H1 (cell line): ENCODE results near the gene ARID1B. TPM values are rescaled to one million over a fixed set of nuclear protein-coding genes. Genes with fewer than 3 reads are reported as not detected.

ENCODE experiments used
- CTCF ChIA-PET: fragments of 300-600 bp; sonication (Branson Sonifier 250); formaldehyde crosslinking; loops from one replicate; lab custom pipeline; 2021; ENCODE audit not compliant: partially characterized antibody; lab: Charles Lee
- POLR2A ChIA-PET: fragments of 300-600 bp; sonication (Branson Sonifier 250); formaldehyde crosslinking; loops from one replicate; lab custom pipeline; 2021; ENCODE audit warnings: inconsistent platforms; ENCODE audit not compliant: partially characterized antibody; lab: Charles Lee
- DNase-seq, 2 experiments: peaks; one replicate each; pipeline versions ENCODE4 v3.0.0 to v3.0.0-alpha.2; 2010 to 2022; ENCODE audit warnings: low spot score in 2 of 2, low read depth in 1 of 2, mixed read lengths in 1 of 2
- FAIRE-seq: peaks from 2 replicates; lab custom pipeline; 2011; peaks lifted over from hg19 to GRCh38; lab: Jason Lieb, UNC
- H2AFZ ChIP-seq: 2 replicates; pipeline ENCODE4 v1.8.1; 2012; ENCODE audit warnings: low read length, inconsistent platforms
- H2AK5ac ChIP-seq: 2 replicates; pipeline ENCODE4 v1.6.1; 2013; ENCODE audit warnings: low read depth, low read length
- H2BK120ac ChIP-seq: replicated peaks from 2 replicates; pipeline ENCODE3; 2013; ENCODE audit warnings: low read depth, low read length, inconsistent platforms
- H2BK12ac ChIP-seq: 2 replicates; pipeline ENCODE4 v1.6.1; 2013; ENCODE audit warnings: low read depth, low read length
- H2BK15ac ChIP-seq: 2 replicates; pipeline ENCODE4 v1.6.1; 2013; ENCODE audit warnings: low read length
- H2BK20ac ChIP-seq: 2 replicates; pipeline ENCODE4 v1.6.1; 2013; ENCODE audit warnings: low read length
- H2BK5ac ChIP-seq: 2 replicates; pipeline ENCODE4 v1.6.1; 2013; ENCODE audit warnings: low read depth, low read length
- H3K14ac ChIP-seq: 2 replicates; pipeline ENCODE4 v1.6.1; 2013; ENCODE audit warnings: inconsistent platforms; ENCODE audit not compliant: insufficient read length
- H3K18ac ChIP-seq: 2 replicates; pipeline ENCODE4 v1.6.1; 2013; ENCODE audit warnings: low read length; ENCODE audit errors: extremely low read depth
- H3K23ac ChIP-seq: 2 replicates; pipeline ENCODE4 v1.6.1; 2013; ENCODE audit warnings: inconsistent platforms; ENCODE audit not compliant: insufficient read length
- H3K23me2 ChIP-seq: 2 replicates; pipeline ENCODE4 v1.6.1; 2013; ENCODE audit warnings: low read depth, low read length
- H3K27ac ChIP-seq: 2 replicates; pipeline ENCODE4 v1.6.1; 2011; ENCODE audit warnings: low read depth, low read length, inconsistent platforms
- H3K27me3 ChIP-seq, 4 experiments: replicated peaks in 1 of 4; 1 replicate in 1 of 4; 2 replicates in 3 of 4; pipeline versions ENCODE4 v1.6.1 to v1.8.1; 2011 to 2013; ENCODE audit warnings: low read length in 3 of 4, mild to moderate bottlenecking in 3 of 4, inconsistent platforms in 2 of 4, mixed read lengths in 2 of 4, moderate library complexity in 1 of 4; ENCODE audit not compliant: control insufficient read depth in 3 of 4, insufficient read depth in 3 of 4; ENCODE audit errors: extremely low read depth in 1 of 4
- H3K36me3 ChIP-seq, 4 experiments: 2 replicates each; pipeline versions ENCODE4 v1.6.1 to v1.8.1; 2011 to 2013; ENCODE audit warnings: mild to moderate bottlenecking in 4 of 4, low read length in 3 of 4, moderate library complexity in 2 of 4, control low read depth in 1 of 4, inconsistent platforms in 1 of 4; ENCODE audit not compliant: insufficient read depth in 4 of 4, control insufficient read depth in 2 of 4
- H3K4ac ChIP-seq: replicated peaks from 2 replicates; pipeline ENCODE3; 2013; ENCODE audit warnings: low read length, low read depth, mixed read lengths, inconsistent platforms; ENCODE audit not compliant: insufficient read length
- H3K4me1 ChIP-seq, 4 experiments: replicated peaks in 1 of 4; 1 replicate in 1 of 4; 2 replicates in 3 of 4; pipeline versions ENCODE4 v1.6.1 to v1.8.1; 2011 to 2013; ENCODE audit warnings: low read length in 3 of 4, inconsistent platforms in 2 of 4, mixed read lengths in 1 of 4; ENCODE audit not compliant: insufficient read depth in 4 of 4, control insufficient read depth in 3 of 4
- H3K4me2 ChIP-seq, 2 experiments: 2 replicates each; pipeline versions ENCODE4 v1.6.1 to v1.8.1; 2011 to 2013; ENCODE audit warnings: low read depth in 2 of 2, low read length in 2 of 2, control low read depth in 1 of 2, inconsistent platforms in 1 of 2, mild to moderate bottlenecking in 1 of 2; ENCODE audit not compliant: insufficient read depth in 1 of 2
- H3K4me3 ChIP-seq, 4 experiments: fragments of 200-600, 300-600 bp in 1 of 4; sonication (generic), shearing (Covaris generic), sonication (Bioruptor Twin) in 1 of 4; 2 replicates each; pipeline versions ENCODE4 v1.5.1 to v1.8.1; 2011 to 2016; ENCODE audit warnings: low read length in 4 of 4, low read depth in 3 of 4, control low read depth in 2 of 4, inconsistent platforms in 2 of 4, mild to moderate bottlenecking in 2 of 4, mixed read lengths in 1 of 4, moderate library complexity in 1 of 4; ENCODE audit not compliant: insufficient read depth in 2 of 4; ENCODE audit errors: extremely low read depth in 1 of 4
- H3K56ac ChIP-seq: replicated peaks from 2 replicates; pipeline ENCODE3; 2013; ENCODE audit warnings: low read depth, mild to moderate bottlenecking, mixed read lengths, low read length, inconsistent platforms; ENCODE audit not compliant: insufficient read length
- H3K79me1 ChIP-seq: 2 replicates; pipeline ENCODE4 v1.6.1; 2013; ENCODE audit warnings: low read depth, low read length, control low read depth
- H3K79me2 ChIP-seq, 2 experiments: 2 replicates each; pipeline versions ENCODE4 v1.6.1 to v1.8.1; 2012 to 2013; ENCODE audit warnings: low read length in 2 of 2, mild to moderate bottlenecking in 2 of 2, inconsistent platforms in 1 of 2; ENCODE audit not compliant: insufficient read depth in 2 of 2, control insufficient read depth in 1 of 2
- H3K9ac ChIP-seq, 4 experiments: replicated peaks in 1 of 4; 1 replicate in 1 of 4; 2 replicates in 3 of 4; pipeline versions ENCODE4 v1.6.1 to v1.8.1; 2011 to 2013; ENCODE audit warnings: low read depth in 3 of 4, low read length in 3 of 4, control low read depth in 2 of 4, mild to moderate bottlenecking in 2 of 4, moderate library complexity in 2 of 4, inconsistent platforms in 1 of 4; ENCODE audit errors: extremely low read depth in 1 of 4
- H3K9me3 ChIP-seq, 2 experiments: 2 replicates each; pipeline versions ENCODE4 v1.6.1 to v1.8.1; 2012 to 2013; ENCODE audit warnings: mild to moderate bottlenecking in 2 of 2, moderate library complexity in 2 of 2, control low read depth in 1 of 2, inconsistent platforms in 1 of 2, low read depth in 1 of 2, low read length in 1 of 2, mixed read lengths in 1 of 2; ENCODE audit not compliant: insufficient read depth in 2 of 2
- H4K20me1 ChIP-seq, 2 experiments: replicated peaks in 1 of 2; 2 replicates each; pipeline versions ENCODE3 to v1.8.1; 2011 to 2013; ENCODE audit warnings: inconsistent platforms in 2 of 2, low read length in 2 of 2, mild to moderate bottlenecking in 1 of 2; ENCODE audit not compliant: insufficient read depth in 2 of 2, control insufficient read depth in 1 of 2
- H4K5ac ChIP-seq: 2 replicates; pipeline ENCODE4 v1.6.1; 2013; ENCODE audit warnings: low read length, low read depth, mixed read lengths, inconsistent platforms; ENCODE audit not compliant: insufficient read length
- H4K8ac ChIP-seq: 2 replicates; pipeline ENCODE4 v1.8.0; 2013; ENCODE audit warnings: mild to moderate bottlenecking, moderate library complexity, low read length, inconsistent platforms; ENCODE audit not compliant: insufficient read depth; ENCODE audit errors: extremely low read depth
- H4K91ac ChIP-seq: replicated peaks from 2 replicates; pipeline ENCODE3; 2013; ENCODE audit warnings: low read length, mixed read lengths, inconsistent platforms; ENCODE audit not compliant: insufficient read length
- BCL11A ChIP-seq, 2 experiments: IDR thresholded peaks; one replicate each; pipeline ENCODE4 v1.6.1; 2011; ENCODE audit warnings: low read depth in 2 of 2, low read length in 2 of 2, mild to moderate bottlenecking in 2 of 2
- EGR1 ChIP-seq: IDR thresholded peaks from 2 replicates; pipeline ENCODE4 v1.6.1; 2011; ENCODE audit warnings: low read depth, low read length, borderline replicate concordance
- FOSL1 ChIP-seq: IDR thresholded peaks from 2 replicates; pipeline ENCODE4 v1.6.1; 2011; ENCODE audit warnings: mild to moderate bottlenecking, low read depth, low read length, moderate library complexity; ENCODE audit not compliant: insufficient read depth
- HDAC2 ChIP-seq, 2 experiments: fragments of 300-600 bp in 1 of 2; sonication (generic) in 1 of 2; IDR thresholded peaks; 2 replicates each; pipeline ENCODE4 v1.6.1; 2011 to 2012; ENCODE audit warnings: low read depth in 2 of 2, low read length in 2 of 2, mild to moderate bottlenecking in 2 of 2, moderate library complexity in 2 of 2, borderline replicate concordance in 1 of 2, inconsistent platforms in 1 of 2
- KDM4A ChIP-seq: IDR thresholded peaks from one replicate; pipeline ENCODE4 v1.7.1; 2012; ENCODE audit warnings: low read depth, mild to moderate bottlenecking, moderate library complexity, low read length, inconsistent platforms; ENCODE audit not compliant: severe bottlenecking
- MAFK ChIP-seq: IDR thresholded peaks from 2 replicates; pipeline ENCODE4 v1.6.1; 2012; ENCODE audit warnings: low read depth, mild to moderate bottlenecking, improper control_type of control experiment, low read length
- POU5F1 ChIP-seq: IDR thresholded peaks from 2 replicates; pipeline ENCODE4 v1.6.1; 2011; ENCODE audit warnings: low read depth, mild to moderate bottlenecking, low read length, moderate library complexity
- RAD21 ChIP-seq, 2 experiments: IDR thresholded peaks in 1 of 2; conservative IDR thresholded peaks in 1 of 2; 2 replicates each; pipeline ENCODE4 v1.6.1; 2011; ENCODE audit warnings: low read depth in 2 of 2, low read length in 2 of 2, improper control_type of control experiment in 1 of 2, inconsistent platforms in 1 of 2, mild to moderate bottlenecking in 1 of 2, moderate library complexity in 1 of 2
- RFX5 ChIP-seq: IDR thresholded peaks from 2 replicates; pipeline ENCODE4 v1.6.1; 2011; ENCODE audit warnings: low read depth, low read length, improper control_type of control experiment, borderline replicate concordance
- SAP30 ChIP-seq: fragments of 300-600 bp; sonication (generic); IDR thresholded peaks from 2 replicates; pipeline ENCODE4 v1.7.1; 2012; ENCODE audit warnings: low read length, moderate library complexity, mild to moderate bottlenecking, inconsistent platforms; ENCODE audit not compliant: insufficient read depth, insufficient replicate concordance
- SUZ12 ChIP-seq: fragments of 200-600 bp; sonication (generic); IDR thresholded peaks from 2 replicates; pipeline ENCODE4 v1.6.1; 2012; ENCODE audit warnings: mild to moderate bottlenecking, inconsistent platforms, low read length, moderate library complexity, mixed read lengths
- TEAD4 ChIP-seq: IDR thresholded peaks from 2 replicates; pipeline ENCODE4 v1.6.1; 2012; ENCODE audit warnings: low read depth, low read length, inconsistent platforms, mixed read lengths
- WGBS, 2 experiments: shearing (Covaris generic) in 1 of 2; methylation state at CpG; one replicate each; pipeline versions ENCODE4 v1.1.6 to v1.1.7; 2013 to 2015; ENCODE audit warnings: low lambda C conversion rate in 2 of 2, mixed read lengths in 2 of 2, inconsistent platforms in 1 of 2, low coverage in 1 of 2, missing lambda C conversion rate in 1 of 2; ENCODE audit not compliant: insufficient replicate concordance in 2 of 2, insufficient coverage in 1 of 2, insufficient read length in 1 of 2; ENCODE audit errors: extremely low coverage in 1 of 2, missing lambda C conversion rate in 1 of 2; 5-methylcytosine and 5-hydroxymethylcytosine counted together
- polyA plus RNA-seq, 7 experiments: library from polyadenylated mRNA; depleted of rRNA in 3 of 7; stranded (reverse) in 5 of 7; unstranded in 2 of 7; fragments of >200 nt in 5 of 7; fragments of 200-250 nt in 2 of 7; gene quantifications; 1 replicate in 5 of 7; 2 replicates in 1 of 7; 4 replicates in 1 of 7; pipeline versions ENCODE4 v1.2.1 to v1.2.3, GENCODE V29; 2011 to 2013; ENCODE audit warnings: missing spikeins in 2 of 7, mixed read lengths in 2 of 7
- total RNA-seq: library from RNA; stranded (reverse); fragmentation: NEBNext Ultra II Directional; extraction: Animal tissue kit (Norgen Biotek cat#: 25700); gene quantifications from 2 replicates; pipeline ENCODE4 v1.2.1, GENCODE V29; 2021

Gene ARID1B
- total and polyA plus RNA-seq, 2 of the 8 experiments (the other 6 are each of a cell fraction or from before 2014, with no cell fraction given): 24.3 to 70.3 TPM

DNA sequence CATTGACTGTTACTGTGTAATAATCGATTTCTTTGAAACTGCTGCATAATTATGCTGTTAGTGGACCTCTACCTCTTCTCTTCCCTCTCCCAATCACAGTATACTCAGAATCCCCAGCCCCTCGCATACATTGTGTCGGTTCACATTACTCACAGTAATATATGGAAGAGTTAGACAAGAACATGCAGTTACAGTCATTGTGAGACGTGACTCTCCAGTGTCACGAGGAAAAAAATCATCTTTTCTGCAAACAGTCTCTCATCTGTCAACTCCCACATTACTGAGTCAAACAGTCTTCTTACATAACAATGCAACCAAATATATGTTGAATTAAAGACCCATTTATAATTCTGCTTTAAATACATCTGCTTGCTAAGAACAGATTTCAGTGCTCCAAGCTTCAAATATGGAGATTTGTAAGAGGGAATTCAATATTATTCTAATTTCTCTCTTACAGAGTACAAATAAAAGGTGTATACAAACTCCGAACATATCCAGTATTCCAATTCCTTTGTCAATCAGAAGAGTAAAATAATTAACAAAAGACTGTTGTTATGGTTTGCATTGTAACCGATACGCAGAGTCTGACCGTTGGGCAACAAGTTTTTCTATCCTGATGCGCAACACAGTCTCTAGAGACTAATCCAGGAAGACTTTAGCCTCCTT is 432.8 kb downstream of the ARID1B start:
- no peak for DNase-seq
- Histone ChIP-seq H4K8ac (no peak overlapping the region), H3K4me2 (no peak overlapping the region), H3K4me1 (no peaks in the 10 kb centered on the region), H3K23ac (no peak overlapping the region), H3K23me2 (no peaks in the 10 kb centered on the region), H3K4ac (no peak overlapping the region), H3K18ac (no peak overlapping the region), H3K14ac (no peak overlapping the region), H2BK5ac (no peak overlapping the region), H3K9me3 (no peaks in the 10 kb centered on the region), H3K36me3 (peaks cover 0 to 27% (median 4%) of the 10 kb centered on the region in 4 experiments; a peak in 5 of 8 replicates), H2BK12ac (no peak overlapping the region), H4K5ac (no peak overlapping the region), H2AFZ (no peak overlapping the region), H4K20me1 (peaks cover 0 to 4% of the 10 kb centered on the region in 2 experiments), H3K56ac (no peak overlapping the region), H3K79me2 (no peaks in the 10 kb centered on the region), H2BK20ac (no peak overlapping the region), H4K91ac (no peak overlapping the region), H3K79me1 (no peaks in the 10 kb centered on the region), H3K4me3 (no peak overlapping the region), H2AK5ac (no peak overlapping the region), H3K9ac (no peak overlapping the region), H3K27ac (no peak overlapping the region), H3K27me3 (no peaks in the 10 kb centered on the region), H2BK15ac (no peak overlapping the region), H2BK120ac (no peak overlapping the region)
- FAIRE-seq: no peak
- 93% methylated on average over 10 of the region's 10 CpGs; no CpG with 5 or more reads in 1 of the 2 experiments for WGBS, 2 experiments
- CTCF ChIA-PET: interaction anchor here (0.9 to 1.1 kb wide), 2 partner anchors 13 to 53 kb away, joined by 3 read pairs; no protein-coding TSS in a partner anchor
- POLR2A ChIA-PET: no interaction called here
- TF ChIP-seq KDM4A: no peak
- TF ChIP-seq POU5F1: no peak
- TF ChIP-seq MAFK: no peak
- no peak for TF ChIP-seq HDAC2 (IDR thresholded peaks at IDR 0.05; ENCODE audit: borderline replicate concordance in 1 of 2, low read depth in 2 of 2, low read length in 2 of 2)
- no peak for TF ChIP-seq SAP30
- TF ChIP-seq EGR1: no peak
- no peak for TF ChIP-seq TEAD4
- no peak for TF ChIP-seq RFX5
- no peak for TF ChIP-seq BCL11A (IDR thresholded peaks at IDR 0.05; ENCODE audit: low read depth in 2 of 2, low read length in 2 of 2)
- TF ChIP-seq FOSL1: no peak
- TF ChIP-seq RAD21 (IDR thresholded peaks at IDR 0.05 in 1 of 2, conservative IDR thresholded peaks at IDR 0.05 in 1 of 2; ENCODE audit: low read depth in 2 of 2, low read length in 2 of 2): no peak
- no peak for TF ChIP-seq SUZ12
